GM21423 (cell line): Measurements from ENCODE around the gene STIM1.
A peak's percentile ranks its signal among the peaks of the same experiment; 100 is the strongest.

Experiments
- ATAC-seq: cut with Tn5 transposase; IDR thresholded peaks from one replicate; pipeline ENCODE4 v1.9.1; 2021; ENCODE audit warnings: mild to moderate bottlenecking, moderate library complexity; ENCODE audit not compliant: unreplicated experiment

The STIM1 gene

DNA sequence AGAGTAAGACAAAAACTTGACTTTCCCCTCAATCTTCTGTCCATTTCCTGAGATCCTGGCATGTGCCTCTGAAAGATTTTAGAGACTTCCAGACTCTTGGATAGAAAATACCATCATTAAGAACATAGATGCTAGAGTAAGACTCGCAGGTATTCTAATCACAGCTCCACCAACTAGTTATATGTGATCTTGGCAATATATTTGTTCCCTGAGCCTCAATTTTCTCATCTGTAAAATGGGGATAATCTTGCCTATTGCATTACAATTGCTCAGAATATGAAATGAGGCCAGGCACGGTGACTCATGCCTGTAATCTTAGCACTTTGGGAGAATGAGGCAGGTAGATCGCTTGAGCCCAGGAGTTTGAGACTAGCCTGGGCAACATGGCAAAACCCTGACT, 25.4 kb upstream of the STIM1 start:
- ATAC-seq, result no peak

DNA sequence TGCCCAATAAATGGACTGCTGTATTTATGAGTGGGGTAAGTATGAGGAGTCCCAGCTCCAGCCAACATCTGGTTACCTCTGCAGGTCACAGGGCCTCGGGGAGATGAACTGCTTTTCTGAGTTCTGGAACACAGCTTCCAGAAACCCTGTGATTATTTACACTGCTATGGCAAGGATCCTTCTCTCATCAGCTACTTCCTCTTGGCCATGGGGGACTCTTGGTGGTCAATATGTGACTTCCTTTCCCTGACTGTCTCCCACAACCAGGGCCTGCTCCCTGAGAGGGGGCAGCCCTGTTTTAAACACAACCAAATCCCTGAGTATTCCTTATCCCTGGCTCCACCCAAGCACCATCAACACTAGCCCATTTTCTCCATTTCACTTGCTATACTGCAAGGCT, 24.7 kb upstream of the STIM1 start:
- no peak for ATAC-seq

DNA sequence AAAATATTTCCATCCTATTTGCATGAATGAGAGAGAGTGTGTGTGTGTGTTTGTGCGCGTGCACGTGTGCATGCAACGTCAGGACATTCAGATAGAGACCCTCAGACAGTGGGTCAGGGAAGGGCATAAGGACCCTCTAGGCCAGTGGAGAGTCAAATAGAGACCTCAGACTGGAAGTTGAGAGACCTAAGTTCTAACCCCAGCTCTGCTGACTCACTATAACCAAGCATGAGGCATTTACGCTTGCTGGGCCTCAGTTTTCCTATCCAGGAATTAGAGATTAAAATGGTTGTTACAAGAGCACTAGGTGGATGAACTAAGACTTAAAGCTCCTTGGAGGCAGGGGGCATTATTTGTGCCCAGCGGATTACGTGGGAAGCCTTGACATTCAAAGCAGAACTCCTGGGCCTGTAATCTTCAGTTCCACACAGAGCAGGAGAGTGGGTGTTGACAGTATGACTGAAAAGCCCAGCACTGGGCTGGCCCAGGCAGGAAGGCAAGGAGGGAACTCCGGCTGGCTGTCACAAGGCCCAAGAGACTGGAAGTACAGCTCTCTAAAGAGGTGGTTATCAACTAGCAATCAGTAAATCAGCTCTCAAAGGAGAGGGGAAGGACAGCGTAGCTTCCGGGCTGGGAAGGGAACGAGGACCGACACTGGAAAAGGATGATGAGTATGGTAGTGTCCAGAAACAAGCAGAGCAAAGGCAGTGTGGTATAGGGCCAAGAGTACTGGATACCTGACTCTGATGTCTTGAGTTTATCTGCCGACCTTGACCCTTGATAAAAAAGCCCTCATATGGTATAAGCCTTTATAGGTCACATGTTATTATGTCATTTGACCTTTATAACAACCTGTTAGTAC, 23.9 kb upstream of the STIM1 start:
- no peak for ATAC-seq

DNA sequence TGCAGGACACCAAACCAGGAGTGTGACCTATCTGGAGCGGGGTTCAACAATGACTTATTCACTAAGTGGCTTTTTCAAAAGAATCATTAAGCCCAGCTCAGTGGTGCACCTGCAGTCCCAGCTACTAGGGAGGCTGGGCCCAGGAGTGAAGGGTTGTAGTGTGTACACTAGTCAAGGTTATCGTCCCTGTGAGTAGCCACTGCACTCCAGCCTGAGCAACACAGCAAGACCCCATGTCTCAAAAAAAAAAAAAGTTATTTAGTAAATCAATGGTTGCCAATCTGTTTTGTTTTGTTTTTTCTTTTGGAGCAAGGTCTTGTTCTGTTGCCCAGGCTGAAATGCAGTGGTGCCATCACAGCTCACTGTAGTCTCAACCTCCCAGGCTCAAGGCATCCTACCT, 22.6 kb upstream of the STIM1 start:
- no peak for ATAC-seq

DNA sequence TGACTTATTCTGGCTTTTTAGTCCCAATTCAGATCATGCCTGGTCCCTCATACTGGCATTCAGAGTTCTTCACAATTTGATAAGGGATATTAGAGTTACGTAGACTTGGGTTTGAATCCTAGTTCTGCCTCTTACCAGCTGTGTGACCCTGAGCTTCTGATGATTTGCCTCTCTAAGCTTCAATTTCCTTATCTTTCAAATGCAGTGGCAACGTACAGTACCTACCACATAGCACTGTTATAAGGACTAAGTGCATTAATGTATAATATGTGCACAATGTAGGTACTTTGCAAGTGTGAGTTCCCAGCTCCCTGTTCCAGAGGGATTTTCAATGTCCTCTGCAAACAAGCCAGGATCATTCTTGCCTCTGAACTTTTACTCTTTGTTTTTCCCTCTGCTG, 22.0 kb upstream of the STIM1 start:
- no peak for ATAC-seq

DNA sequence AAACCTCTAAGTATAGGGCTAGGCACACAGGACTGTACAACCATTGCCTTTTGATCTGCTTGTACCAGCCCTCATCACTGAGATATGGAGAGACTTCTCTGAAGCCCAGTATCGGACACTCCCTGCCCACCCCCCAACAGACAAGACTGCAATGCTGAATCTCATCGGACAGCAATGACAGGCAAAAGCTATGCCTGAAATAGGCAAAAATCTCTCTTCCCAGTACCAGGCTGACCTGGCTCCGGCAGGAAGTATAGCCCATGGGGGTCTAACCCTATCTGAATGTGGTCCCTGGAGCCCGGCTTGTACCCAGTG, 21.2 kb upstream of the STIM1 start:
- no peak for ATAC-seq

DNA sequence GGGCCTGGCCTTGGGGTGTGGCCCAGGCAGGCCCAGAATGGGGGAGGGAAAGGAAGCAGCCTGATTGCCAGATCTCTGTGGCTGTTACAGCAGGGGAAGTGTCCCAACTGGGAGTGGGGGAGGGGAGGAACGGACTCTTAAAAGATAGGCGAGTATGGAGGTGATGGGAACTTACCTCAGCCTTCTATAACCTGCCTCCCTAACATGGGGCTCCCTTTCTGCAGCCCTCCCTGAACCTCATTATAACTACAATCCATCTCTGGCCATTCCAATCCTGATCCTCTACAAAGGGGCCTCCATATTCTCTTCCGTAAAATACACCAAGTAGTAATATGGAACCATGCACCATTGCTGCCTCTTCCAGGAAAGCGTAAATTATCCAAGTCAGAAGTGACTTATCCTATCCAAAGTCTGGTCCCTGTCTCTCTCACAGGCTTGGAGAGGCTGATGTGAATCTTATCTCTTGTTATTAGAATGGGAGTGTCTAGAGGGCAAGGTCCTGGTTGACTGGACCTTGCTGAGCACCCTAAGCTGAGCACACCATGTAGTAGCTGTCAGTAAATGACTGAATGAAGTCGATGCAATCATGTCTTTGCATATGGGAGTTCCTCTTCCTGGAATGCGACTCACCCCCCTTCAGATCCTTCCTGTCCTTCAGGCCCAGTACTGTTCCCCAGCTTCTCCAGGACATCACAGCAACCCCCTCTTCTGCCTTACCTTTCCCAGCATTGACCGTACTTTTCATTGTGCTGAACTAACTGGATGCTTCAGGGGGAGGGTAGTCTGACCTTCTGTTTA, 20.6 kb upstream of the STIM1 start:
- no peak for ATAC-seq

DNA sequence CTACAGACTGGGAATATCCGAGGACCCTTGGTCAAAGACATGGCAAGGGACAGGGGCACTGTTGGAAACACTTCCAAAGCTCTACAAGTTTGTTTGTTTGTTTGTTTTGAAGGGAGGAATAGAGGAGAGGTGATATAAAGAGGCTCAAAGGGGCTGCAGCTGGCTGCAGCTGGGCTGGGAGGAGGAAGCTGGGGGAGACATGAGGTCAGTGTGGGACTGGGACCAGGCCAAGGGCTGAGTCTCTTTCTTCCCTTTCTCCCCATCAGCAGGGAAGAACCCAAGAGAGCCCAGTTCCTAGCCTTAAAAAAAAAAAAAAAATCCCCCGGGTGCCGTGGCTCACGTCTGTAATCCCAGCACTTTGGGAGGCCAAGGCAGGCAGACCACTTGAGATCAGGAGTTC, 19.7 kb upstream of the STIM1 start:
- ATAC-seq, result no peak

DNA sequence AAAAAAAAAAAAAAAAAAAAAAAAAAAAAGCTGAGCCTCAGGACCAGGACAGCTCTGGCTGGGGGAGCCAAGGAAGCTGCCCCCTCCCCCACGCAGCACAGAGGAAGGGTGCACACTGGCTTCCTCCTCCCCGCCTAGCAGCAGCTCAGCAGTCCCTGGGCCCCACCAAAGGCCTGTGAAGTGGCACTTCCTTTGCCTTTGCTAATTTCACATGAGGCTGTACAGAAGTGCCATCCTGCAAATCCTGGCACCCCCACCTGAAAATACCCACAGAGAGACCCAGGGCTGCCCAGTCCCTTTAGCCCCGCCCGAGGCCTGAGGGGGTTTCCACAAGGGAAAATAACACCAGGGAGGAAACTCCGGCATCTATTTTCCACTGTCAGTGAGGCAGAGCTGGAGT, 18.6 kb upstream of the STIM1 start:
- no peak for ATAC-seq

DNA sequence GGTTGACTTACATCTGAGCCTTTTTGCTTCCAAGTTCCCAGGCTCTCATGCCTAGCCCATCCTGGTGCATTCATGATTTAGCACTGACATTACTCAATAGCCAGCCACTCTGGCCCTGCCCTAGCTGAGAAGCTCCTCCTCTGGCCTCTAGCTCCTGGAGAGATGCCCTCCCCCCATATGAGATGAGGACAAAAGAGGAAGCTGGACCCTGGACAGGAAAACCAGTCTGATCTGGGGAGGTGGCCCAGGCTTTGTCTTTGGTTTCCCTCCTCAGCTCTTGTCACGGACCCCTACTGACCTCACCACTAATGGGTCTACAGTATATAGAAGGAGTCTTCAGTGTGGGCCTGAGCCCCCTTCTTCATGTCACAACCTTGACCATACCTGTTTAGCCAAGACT, 17.7 kb upstream of the STIM1 start:
- ATAC-seq, result no peak

DNA sequence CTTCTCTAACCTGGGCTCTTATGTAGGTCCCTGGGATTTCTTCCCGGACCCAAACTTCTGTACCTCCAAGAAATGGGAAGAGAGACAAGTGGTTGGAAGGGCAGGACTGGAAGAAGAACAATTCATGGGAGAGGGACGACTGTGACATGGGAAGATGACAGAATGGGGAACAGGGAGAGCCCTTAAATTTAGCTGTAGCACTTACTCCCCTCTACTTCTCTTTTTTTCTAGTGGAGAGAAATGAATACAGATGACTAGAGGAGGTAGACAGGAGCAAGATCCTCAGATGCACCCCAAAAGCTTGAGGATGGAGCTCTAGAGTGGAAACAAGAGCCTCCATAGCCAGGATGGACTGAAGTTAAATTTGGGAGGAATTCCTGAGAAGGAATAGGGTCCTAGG, 17.0 kb upstream of the STIM1 start:
- ATAC-seq, result no peak

DNA sequence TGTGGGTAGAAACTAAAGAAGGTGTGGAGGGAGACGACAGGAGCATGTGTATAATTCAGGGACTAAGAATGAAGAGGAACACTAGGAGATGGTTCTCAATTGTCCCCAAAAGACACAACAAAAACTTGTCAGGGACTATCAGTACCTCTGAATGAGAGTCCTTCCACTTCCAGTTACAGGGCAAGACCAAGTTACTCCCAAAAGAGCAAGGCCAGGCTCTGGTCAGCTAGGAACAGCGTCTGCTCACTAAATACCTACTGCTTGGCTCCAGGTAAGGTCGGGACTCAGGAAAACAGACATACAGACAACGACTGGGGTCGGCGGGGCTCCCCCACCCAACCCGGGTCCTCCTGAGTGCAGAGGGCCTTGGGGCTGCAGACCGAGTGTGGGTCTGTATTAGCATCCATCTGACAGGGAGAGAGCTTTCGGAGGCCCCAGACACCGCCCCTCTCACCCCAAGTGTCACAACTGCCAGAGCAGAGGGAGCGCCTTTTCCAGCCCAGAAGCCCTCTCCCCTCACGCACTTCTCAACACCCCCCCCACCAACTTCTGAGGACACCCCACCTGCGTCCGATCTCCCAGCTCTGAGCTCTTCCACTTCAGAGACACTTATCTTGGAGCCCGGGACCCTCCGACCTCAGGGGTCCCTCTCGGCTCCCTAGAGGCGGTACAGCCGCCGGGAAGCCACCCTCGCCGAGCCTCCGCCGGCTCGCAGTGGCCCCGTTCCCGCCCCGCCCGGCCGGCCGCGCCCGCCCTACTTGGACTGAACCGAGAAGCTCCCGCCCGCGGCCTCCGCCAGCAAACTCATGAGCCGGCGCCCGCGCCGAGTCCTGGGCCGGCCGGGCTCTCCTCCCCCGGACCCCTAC, 15.2 kb upstream of the STIM1 start:
- no peak for ATAC-seq

DNA sequence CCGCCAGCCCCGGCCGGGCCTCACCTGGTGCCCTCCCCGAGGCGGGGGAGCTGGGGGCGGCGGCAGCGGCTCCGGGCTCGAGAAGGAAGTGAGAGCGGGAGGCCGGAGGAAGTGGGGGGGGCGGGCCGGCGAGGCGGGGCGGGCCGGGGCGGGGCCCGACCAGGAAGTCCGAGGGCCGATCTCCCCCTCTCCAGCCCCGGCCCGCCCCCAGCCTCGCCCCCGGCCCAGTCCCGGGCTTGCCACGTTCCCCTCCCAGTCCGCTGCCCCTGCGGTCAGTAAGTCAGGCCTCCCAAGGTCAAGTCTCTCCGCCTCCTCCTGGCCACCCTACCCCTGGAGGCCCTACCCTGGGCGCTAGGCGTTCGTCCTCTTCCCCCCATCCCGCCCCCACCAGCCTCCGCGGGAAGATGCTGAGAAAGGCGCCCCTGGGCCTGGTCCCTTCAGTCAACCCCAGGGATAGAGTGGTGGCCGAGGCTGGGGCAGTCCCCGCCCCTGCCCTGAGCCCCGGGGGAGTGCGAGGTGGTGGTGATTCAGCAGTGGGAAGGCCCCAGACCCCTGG, 14.5 kb upstream of the STIM1 start, which contains the start of gene RHOG:
TSS of gene RHOG (minus strand) at position 90 of the 556 bp plus-strand sequence. CDS start 12,821 bp downstream, outside the sequence.
- ATAC-seq, result peak; percentile 32

DNA sequence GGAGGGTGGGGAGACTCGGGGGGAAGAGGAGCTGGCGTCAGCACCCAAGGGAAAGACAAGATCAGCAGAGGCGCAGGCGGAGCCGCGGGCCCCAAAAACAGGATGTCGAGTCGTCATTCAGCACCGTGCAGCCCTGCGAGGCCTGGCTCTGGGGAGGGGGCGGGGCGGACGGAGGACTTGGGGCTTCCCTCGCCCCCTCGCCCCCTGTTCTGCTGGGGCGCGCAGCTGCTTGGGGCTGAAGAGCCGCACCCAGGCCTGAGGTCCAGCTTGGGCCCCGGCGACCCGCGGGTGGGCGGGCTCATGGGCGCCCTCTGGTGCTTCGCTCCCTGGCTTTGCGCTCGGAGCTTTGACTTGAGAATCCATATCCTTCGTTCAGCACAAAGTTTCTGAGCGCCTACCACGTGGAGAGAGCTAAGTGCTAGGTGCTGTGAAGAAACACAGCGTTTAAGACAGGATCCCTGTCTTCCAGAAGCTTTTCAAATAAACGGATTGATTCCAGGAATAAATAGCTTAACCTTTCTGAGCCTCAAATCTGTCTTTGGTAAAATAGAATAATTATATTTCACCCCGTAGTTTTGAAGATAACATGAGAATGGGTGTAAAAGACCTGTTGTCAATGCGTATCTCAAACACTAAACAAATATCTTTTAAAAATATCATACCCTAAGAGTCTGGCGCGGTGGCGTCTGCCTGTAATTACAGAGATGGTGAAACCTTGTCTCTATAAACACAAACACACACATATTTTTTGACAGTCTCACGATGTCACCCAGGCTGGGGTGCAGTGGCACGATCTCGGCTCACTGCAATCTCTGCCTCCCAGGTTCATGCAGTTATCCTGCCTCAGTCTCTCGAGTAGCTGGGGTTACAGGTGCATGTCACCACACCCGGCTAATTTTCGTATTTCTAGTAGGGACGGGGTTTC, 13.8 kb upstream of the STIM1 start:
- peak; percentile 50 for ATAC-seq

DNA sequence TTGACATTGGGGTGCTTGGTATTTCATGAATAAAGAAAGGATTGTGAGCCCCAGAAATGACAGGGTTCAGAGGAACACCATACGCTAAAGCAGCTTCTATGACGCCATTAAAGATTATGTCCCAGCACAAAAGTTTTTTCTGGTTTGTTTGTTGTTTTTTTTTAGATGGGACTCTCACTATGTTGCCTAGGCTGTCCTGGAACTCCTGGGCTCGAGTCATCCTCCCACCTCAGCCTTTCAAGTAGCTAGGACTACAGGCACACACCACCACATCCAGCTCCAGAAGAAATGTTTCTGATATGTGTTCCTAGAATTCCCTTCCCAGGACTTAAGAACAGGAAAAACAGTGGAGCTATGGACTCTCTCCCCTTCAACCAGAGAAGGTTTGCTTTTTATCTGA, 12.1 kb upstream of the STIM1 start:
- ATAC-seq, result no peak

DNA sequence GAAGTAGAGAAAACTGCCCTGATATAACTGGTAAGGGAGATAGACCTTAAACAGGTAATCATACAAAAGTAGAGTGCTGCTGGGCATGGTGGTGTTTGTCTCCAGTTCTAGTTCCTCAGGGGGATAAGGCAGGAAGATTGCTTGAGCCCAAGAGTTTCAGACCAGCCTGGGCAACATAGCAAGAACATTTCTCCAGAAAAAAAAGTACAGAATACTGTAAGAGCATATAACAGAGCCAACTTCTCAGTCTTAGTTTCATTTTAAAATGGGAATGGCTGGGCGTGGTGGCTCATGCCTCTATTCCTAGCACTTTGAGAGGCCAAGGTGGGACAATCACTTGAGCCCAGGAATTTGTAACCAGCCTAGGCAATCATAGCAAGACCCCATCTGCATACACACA, 10.2 kb upstream of the STIM1 start:
- ATAC-seq, result no peak

DNA sequence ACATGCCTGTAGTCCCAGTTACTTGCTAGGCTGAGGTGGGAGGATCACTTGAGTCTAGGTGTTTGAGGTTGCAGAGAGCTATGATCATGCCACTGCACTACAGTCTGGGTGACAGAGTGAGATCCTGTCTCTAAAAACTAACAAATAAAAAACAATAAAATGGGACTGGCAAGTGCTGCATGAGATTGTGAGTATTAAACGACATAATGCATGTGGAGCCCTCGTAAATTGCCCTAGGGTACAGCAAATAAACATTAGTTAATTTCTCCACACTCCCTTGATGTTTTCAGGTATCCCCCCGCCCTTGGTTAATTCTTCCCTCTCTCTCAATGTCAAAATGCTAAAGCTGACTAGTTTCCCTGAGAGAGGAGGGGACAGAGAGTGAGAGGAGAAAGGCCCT, 9.8 kb upstream of the STIM1 start:
- ATAC-seq, result no peak

DNA sequence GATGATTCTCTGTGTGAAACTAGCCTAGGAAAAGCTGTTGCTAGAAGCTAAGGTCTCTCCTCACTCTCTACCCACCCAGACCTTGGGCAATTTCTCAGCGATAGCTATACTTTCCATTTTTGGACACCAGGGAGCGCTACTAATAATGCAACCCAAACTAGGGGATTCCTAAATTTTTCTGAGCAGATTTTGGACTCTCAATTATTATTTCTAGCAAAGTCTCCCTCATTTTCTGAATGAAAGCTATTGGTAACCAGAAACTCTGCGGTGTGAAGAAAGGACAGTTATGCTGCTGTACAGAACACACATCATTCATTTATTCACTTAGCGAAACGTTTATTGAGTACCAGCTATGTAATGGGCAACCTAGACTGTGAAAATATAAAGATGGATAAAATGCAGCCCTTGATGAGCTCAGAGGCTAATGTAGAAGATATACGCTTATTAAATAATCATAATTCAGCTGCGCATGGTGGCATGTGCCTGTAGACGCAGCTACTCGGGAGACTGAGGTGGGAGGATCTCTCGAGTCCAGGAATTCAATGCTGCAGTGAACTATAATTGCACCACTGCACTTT, 6.1 kb upstream of the STIM1 start:
- peak; percentile 45 for ATAC-seq

DNA sequence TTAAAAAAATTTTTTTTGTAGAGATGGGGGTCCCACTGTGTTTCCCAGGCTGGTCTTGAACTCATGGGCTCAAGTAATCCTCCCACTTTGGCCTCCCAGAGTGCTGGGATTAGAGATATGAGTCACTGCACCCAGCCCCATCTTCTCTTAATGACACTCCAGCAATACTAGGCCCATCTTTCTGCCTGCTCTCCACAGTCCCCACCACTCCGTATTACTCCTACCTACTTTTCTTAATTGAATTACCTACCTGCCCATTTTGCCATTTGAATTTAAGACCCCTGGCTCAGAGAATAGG, 2.0 kb upstream of the STIM1 start:
- ATAC-seq, result no peak
